Muscle of leg (tissue), 11 donors: ENCODE measurements around the gene C12orf57. TPM values are rescaled to one million over a fixed set of nuclear protein-coding genes. Genes with fewer than 3 reads are reported as not detected.

Source experiments
- DNase-seq: peaks from one replicate; pipeline ENCODE4 v3.0.0; 2013
- H3K27ac ChIP-seq: one replicate; pipeline ENCODE4 v1.5.1; 2013; ENCODE audit warnings: mild to moderate bottlenecking, low read length, control low read depth
- H3K27me3 ChIP-seq: one replicate; pipeline ENCODE4 v1.6.1; 2013; ENCODE audit warnings: low read length; ENCODE audit not compliant: control insufficient read depth, insufficient read depth
- H3K36me3 ChIP-seq: one replicate; pipeline ENCODE4 v1.6.1; 2013; ENCODE audit warnings: low read length; ENCODE audit not compliant: control insufficient read depth, insufficient read depth
- H3K4me1 ChIP-seq: one replicate; pipeline ENCODE4 v1.6.1; 2013; ENCODE audit warnings: low read length; ENCODE audit not compliant: control insufficient read depth, insufficient read depth
- H3K4me3 ChIP-seq: one replicate; pipeline ENCODE4 v1.5.1; 2013; ENCODE audit warnings: low read length, control low read depth
- H3K9me3 ChIP-seq: replicated peaks from 2 replicates; pipeline ENCODE4 v1.6.1; 2013; ENCODE audit warnings: low read depth, low read length; ENCODE audit not compliant: control insufficient read depth
- WGBS: methylation state at CpG from one replicate; pipeline ENCODE4 v1.1.5; 2013; ENCODE audit warnings: missing lambda C conversion rate; ENCODE audit not compliant: insufficient coverage; 5-methylcytosine and 5-hydroxymethylcytosine counted together
- polyA plus RNA-seq, 8 donors: library from polyadenylated mRNA; unstranded; fragments of 120-200 nt; gene quantifications; one replicate each; pipeline versions ENCODE4 v1.2.1 to v1.2.3, GENCODE V29; 2013; ENCODE audit warnings: inconsistent platforms in 1 of 8, low replicate concordance in 1 of 8; ENCODE audit not compliant: insufficient read length in 8 of 8, insufficient read depth in 1 of 8
- total RNA-seq: library from RNA; stranded (reverse); fragments of 120-200 nt; gene quantifications from one replicate; pipeline ENCODE4 v1.2.4, GENCODE V29; 2013

C12orf57 gene
- total and polyA plus RNA-seq, 9 donors = 135 to 350 (median 187) TPM

DNA sequence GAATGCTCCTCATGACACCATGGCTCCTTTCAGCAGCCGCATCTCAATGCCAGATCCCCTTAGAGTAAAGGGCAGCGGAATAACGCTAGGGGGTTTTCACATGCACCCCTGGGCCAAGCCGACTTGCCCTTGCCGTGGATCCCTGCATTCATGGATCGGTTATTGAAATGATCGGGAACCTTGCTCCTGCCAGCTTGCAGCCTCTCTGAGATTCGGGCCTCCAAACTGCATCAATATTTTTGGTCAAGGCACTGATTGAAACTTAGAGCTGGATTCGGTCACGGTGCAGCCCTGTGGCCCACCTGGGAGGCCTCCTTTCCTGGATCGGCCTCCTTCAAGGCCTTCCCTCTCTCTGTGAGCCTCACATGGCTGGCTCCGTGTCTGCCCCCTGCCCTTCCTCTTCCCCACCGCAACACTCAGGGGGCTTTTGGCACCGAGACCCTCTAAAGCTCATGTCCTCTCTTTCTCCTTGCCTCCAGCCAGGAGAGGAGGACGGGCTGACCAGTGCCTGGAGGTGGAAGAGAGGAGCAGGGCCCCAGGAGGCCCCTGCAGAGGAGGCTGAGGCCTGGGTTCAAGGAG, 9.1 kb downstream of the C12orf57 start:
- H3K9me3 ChIP-seq = no peaks in the 10 kb centered on the region
- WGBS = 71% methylated on average over 10 of the region's 15 CpGs
- peak overlapping the region; percentile 41 for H3K4me3 ChIP-seq
- H3K36me3 ChIP-seq = no peaks in the 10 kb centered on the region
- H3K4me1 ChIP-seq = peaks cover 31% of the 10 kb centered on the region
- peaks cover 2% of the 10 kb centered on the region for H3K27me3 ChIP-seq
- H3K27ac ChIP-seq = peak overlapping the region; percentile 77
- DNase-seq = no peak

DNA sequence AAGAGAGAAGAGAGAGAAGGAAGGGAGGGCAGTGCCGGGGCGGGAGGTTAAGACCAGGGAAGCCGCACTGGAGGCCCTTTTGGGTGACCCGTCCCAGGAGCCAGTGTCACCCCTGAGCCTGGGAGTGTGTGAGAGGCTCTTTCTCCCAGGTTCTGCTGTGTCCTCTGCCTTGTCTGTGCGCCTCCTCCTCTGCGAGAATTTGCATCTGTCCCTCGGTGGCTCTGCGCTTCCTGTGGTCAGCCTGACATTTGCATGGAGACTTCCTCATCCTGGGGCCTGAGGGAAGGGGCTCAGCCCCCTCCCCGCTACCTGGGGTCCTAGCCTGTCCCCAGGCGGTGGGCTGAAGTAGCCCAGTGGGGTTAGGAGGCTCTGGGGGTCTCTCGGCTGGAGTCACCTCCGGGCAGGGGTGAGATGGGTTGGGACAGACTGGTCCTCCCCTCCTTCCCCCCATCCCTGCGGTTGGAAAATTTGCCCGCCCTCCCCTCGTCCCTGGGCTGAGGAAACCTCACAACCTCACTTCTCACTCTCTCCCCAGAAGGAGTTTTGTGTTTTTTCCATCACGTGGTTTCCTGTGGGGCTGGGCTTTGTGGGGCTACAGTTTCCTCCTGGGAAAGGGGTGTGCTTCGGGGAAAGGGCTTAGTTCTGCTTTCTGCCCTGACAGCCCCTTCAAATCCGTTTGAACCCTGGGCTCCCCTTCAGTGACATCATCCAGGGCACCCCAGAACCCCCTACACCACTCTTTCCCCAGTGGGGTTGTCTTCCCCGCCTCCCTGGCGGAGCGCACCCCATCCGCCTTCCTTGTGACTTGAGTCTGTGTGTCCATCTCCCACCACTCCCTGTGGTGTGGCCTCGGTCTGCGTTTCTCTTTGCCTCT, 9.9 kb downstream of the C12orf57 start:
- peaks cover 38% of the 10 kb centered on the region for H3K4me1 ChIP-seq
- WGBS = 37% methylated on average over 15 of the region's 24 CpGs
- H3K27ac ChIP-seq = peak overlapping the region; percentile 77
- H3K27me3 ChIP-seq = peaks cover 2% of the 10 kb centered on the region
- peak overlapping the region; percentile 41 for H3K4me3 ChIP-seq
- no peaks in the 10 kb centered on the region for H3K36me3 ChIP-seq
- peak; percentile 96 for DNase-seq
- H3K9me3 ChIP-seq = no peaks in the 10 kb centered on the region

DNA sequence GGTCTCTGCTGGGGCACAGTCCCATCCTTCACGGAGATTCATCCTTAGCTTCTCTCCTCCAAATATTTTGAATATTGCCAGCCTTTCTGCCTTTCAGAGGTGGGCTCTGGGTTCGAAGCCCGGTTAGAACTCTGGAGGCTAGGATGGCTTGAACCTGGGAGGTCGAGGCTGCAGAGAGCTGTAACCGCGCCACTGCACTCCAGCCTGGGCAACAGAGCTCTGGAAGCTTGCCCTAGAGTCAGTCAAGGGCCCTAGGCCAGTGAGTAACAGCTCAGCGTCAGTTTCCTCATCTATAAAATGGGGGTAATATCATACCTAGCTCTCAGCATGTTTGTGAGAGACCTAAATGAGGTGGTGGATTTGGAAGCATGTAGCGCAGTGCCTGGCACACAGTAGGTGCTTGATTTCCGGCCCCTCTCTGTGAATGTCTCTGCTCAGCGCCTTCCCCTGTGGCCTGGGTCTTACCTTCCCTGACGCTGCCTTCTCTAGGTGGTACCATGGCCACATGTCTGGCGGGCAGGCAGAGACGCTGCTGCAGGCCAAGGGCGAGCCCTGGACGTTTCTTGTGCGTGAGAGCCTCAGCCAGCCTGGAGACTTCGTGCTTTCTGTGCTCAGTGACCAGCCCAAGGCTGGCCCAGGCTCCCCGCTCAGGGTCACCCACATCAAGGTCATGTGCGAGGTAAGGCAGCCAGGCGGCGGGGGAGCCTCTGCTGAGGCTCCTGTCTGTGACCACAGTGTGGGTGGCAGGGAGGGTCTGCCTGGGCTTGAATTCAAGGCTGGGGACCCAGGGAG, 10.7 kb downstream of the C12orf57 start:
- H3K27me3 ChIP-seq = peaks cover 2% of the 10 kb centered on the region
- no peaks in the 10 kb centered on the region for H3K36me3 ChIP-seq
- peak overlapping the region; percentile 77 for H3K27ac ChIP-seq
- no peak overlapping the region for H3K4me3 ChIP-seq
- H3K4me1 ChIP-seq = peaks cover 46% of the 10 kb centered on the region
- WGBS = 83% methylated on average over 19 of the region's 21 CpGs
- H3K9me3 ChIP-seq = no peaks in the 10 kb centered on the region
- DNase-seq = no peak

DNA sequence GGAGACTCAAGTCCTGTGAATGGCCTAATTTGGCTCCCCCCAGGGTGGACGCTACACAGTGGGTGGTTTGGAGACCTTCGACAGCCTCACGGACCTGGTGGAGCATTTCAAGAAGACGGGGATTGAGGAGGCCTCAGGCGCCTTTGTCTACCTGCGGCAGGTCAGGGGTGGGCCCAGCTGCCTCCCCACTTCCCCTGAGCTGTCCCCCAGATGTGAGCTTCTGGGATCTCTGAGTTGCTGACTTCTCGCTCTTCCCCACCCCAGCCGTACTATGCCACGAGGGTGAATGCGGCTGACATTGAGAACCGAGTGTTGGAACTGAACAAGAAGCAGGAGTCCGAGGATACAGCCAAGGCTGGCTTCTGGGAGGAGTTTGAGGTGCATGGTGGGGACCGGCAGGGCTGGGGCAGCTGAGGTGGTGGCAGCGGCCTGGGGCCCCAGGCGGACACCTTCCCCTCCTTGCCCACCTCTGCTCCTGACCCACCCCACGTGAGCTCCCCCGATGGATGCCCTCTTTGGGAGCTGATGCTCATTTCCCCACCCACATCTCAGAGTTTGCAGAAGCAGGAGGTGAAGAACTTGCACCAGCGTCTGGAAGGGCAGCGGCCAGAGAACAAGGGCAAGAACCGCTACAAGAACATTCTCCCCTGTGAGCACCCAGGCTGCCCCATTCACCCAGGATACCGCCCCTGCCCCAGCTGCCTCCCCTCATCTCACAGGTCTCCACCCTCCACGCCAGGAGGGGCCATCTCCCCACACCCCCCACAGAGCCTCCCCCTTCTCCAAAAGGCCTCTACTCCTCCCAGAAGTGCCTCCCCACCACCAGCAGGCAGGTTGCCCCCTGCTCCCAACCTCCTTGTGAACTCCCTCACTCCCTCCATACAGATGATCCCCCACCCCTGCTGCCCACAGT, 11.5 kb downstream of the C12orf57 start:
- no peak for DNase-seq
- H3K9me3 ChIP-seq = no peaks in the 10 kb centered on the region
- peaks cover 51% of the 10 kb centered on the region for H3K4me1 ChIP-seq
- H3K27me3 ChIP-seq = peaks cover 2% of the 10 kb centered on the region
- WGBS = 74% methylated on average over 14 of the region's 22 CpGs
- no peaks in the 10 kb centered on the region for H3K36me3 ChIP-seq
- H3K27ac ChIP-seq = no peak overlapping the region
- H3K4me3 ChIP-seq = no peak overlapping the region

DNA sequence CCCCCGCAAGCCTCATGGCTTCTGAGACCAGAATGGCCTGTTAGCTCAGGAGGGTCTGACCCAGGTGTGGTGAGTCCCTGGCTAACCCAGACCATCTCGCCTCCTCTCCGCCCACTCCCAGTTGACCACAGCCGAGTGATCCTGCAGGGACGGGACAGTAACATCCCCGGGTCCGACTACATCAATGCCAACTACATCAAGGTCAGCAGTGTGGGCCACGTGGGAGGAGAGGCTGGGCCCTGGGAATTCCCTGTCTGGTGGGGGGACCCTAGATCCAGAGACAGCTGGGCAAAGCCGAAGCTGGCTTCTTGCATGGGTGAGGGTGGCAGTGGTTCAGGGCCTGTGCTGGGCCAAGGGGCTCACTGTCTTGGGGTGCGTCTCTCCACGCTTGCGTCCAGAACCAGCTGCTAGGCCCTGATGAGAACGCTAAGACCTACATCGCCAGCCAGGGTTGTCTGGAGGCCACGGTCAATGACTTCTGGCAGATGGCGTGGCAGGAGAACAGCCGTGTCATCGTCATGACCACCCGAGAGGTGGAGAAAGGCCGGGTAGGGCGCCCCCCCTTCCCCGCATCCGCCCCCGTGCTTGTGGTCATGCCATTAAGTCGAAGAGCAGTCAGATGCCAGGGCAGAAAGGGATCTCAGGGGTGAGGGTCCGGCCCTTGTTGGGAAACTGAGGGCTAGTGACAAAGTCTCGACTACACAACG, 12.4 kb downstream of the C12orf57 start:
- Histone ChIP-seq H3K4me3 (no peak overlapping the region), H3K9me3 (no peaks in the 10 kb centered on the region), H3K27ac (no peak overlapping the region), H3K36me3 (no peaks in the 10 kb centered on the region), H3K4me1 (peaks cover 57% of the 10 kb centered on the region), H3K27me3 (peaks cover 2% of the 10 kb centered on the region)
- 80% methylated on average over 25 of the region's 28 CpGs for WGBS
- no peak for DNase-seq

DNA sequence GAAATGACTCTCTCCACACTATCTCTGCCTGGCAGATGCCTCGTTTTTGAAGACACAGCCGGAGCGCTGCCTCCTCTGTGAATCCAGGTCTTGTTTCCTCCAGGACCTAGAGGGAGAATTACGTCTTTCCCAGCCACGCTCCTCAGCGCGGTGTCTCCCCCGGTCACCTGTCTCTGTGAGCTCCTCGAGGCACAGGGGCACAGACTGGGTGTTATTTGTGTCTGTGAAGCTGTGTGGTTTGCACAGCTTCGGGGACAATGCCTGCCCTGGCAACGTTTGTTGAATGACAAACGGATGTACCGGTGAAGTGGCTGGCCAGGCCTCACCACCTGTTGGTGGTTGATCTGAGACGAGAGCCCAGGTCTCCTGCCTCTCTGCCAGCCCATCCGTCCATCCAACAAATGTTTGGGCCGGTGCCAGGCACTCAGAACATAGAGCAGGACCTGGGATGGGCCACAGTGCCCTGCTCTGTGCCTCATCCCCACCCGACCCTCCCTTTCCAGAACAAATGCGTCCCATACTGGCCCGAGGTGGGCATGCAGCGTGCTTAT, 13.4 kb downstream of the C12orf57 start:
- WGBS = 81% methylated on average over 20 of the region's 20 CpGs
- Histone ChIP-seq H3K27ac (no peak overlapping the region), H3K4me3 (no peak overlapping the region), H3K36me3 (no peaks in the 10 kb centered on the region), H3K4me1 (peaks cover 65% of the 10 kb centered on the region), H3K27me3 (peaks cover 2% of the 10 kb centered on the region), H3K9me3 (no peaks in the 10 kb centered on the region)
- DNase-seq = no peak

DNA sequence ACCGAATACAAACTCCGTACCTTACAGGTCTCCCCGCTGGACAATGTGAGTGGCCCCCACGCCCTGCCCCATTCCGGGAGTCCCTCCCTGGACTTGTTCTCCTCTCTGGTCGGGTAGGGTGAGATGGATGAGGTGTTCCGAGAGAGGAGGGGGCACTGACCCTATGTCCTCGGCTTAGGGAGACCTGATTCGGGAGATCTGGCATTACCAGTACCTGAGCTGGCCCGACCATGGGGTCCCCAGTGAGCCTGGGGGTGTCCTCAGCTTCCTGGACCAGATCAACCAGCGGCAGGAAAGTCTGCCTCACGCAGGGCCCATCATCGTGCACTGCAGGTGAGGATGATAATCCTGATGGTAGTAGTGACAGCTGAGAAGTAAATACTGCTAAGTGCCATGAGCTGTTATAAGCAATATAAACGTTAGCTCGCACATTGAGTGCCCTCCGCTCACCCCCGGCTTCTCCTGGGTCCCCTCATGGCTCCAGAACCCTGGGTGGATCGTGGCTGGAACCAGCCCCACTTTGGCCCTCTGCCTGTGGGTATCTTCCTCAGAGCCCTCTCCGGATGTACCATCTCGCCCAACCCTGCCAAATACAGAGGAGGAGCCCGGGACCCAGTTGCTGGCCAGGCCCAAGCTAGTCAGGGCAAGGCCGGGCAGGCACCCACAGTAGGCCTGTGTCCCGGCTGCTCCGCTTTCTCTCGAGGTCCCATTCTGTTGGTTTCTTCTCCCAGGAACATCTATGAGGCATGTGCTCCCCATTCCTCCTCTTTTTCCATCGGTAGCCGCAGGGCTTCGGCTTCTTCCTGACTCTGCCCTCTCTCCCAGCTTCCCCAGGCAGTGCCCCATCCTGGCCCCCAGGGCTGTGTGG, 14.2 kb downstream of the C12orf57 start:
- Histone ChIP-seq H3K4me1 (peaks cover 62% of the 10 kb centered on the region), H3K27ac (peak overlapping the region; percentile 81), H3K4me3 (no peak overlapping the region), H3K27me3 (peaks cover 2% of the 10 kb centered on the region), H3K9me3 (no peaks in the 10 kb centered on the region), H3K36me3 (no peaks in the 10 kb centered on the region)
- no peak for DNase-seq
- 87% methylated on average over 21 of the region's 28 CpGs for WGBS

DNA sequence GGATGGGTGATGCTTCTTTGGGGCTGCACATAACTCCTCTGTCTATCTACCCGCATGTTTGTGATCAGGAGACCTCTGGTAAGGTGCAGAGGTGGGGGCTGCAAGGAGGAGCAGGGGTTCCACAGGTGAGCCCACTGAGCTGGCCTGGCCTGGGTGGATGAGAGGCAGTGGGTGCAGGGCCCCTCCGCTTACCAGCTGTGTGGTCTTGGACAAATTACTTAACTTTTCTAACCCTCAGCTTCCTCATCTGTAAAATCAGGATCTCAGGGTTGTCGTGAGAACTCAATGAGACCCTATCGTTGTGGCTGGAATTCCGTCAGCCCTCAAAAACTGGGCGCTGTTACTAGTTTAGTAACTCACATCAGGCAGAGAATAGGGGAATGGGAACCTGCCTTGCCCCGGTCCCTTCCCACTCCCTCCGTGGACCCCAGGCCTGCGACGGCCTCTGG, 14.8 kb downstream of the C12orf57 start:
- DNase-seq = no peak
- Histone ChIP-seq H3K27me3 (peaks cover 2% of the 10 kb centered on the region), H3K27ac (peak overlapping the region; percentile 81), H3K4me3 (no peak overlapping the region), H3K4me1 (peaks cover 55% of the 10 kb centered on the region), H3K9me3 (no peaks in the 10 kb centered on the region), H3K36me3 (no peaks in the 10 kb centered on the region)
- WGBS = 43% methylated on average over 7 of the region's 10 CpGs
